Endometrial microvascular endothelial cells (primary cell): ENCODE measurements around the gene POU2F1. TPM values are rescaled to one million over a fixed set of nuclear protein-coding genes. Genes with fewer than 3 reads are reported as not detected.

Source experiments
- in situ Hi-C: cut with HindIII; loops from 2 replicates; pipeline ENCODE4 v1.10.0; 2017; ENCODE audit warnings: low sequenced_read_pairs, low pct_unique_long_range_greater_than_20kb; ENCODE audit errors: inconsistent ontology term
- total RNA-seq: library from RNA; depleted of rRNA; stranded (reverse); fragments of >200 nt; gene quantifications from one replicate; pipeline ENCODE4 v1.2.3, GENCODE V29; 2015; ENCODE audit errors: inconsistent ontology term

POU2F1 gene
- total RNA-seq, 1 donor from 2014 or later, result 1.9 TPM

DNA sequence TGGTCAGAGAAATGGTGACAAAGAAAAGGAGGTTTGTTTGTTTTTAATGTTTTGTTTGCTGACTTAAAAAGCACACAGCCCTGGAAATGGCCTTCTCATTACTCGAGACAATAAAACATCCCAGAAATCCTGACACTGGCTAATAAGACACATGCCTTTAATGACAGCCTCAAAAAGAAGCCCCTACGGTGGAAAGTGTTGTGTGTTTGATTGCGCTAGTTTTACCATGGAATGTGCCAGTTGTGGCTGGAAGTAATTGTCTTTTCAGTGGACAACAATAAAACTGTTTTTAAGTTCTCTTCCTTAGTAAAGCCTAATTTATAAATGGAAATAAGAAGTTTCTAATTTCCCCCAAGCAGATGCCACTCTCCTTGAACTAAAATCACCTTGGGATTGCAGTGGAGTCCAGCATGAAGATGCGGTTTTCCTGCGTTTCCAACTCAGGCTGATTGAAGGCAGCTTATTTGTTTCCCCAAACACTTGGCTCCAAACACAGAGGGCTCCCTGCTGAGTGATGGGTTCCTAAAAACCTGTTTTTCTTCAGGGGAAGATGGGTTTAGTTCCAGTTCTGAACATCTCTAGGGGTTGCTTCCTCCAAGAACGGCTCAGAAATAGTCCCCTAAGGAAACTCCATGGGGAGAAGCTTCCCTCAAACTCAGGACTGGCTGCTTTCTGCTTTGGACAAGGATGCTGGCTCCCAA is 243.3 kb downstream of the POU2F1 start:
- in situ Hi-C loops, result no loop called here

GRCh38 chr1:167465018-167465417 is 244.3 kb downstream of the POU2F1 start:
- in situ Hi-C loops, result no loop called here

DNA sequence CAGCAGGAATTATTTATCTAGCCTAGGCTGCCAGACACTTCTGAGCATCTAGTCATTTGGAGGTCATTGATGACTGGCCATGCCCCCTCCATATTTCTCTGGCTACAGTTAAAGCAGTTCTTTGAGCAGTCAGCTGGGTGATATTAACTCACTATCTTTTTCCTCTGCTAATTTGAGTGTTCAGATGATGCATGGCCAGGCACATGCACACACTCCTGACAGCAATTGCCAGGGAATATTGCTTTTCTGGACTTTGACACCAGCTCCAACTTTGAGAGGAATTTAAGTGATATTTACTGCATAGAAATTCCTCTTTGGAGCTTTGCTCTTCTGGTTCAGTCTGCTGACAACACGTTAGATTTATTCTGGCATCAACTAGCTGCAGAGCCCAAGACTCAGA is 245.1 kb downstream of the POU2F1 start:
- in situ Hi-C loops, result no loop called here

DNA sequence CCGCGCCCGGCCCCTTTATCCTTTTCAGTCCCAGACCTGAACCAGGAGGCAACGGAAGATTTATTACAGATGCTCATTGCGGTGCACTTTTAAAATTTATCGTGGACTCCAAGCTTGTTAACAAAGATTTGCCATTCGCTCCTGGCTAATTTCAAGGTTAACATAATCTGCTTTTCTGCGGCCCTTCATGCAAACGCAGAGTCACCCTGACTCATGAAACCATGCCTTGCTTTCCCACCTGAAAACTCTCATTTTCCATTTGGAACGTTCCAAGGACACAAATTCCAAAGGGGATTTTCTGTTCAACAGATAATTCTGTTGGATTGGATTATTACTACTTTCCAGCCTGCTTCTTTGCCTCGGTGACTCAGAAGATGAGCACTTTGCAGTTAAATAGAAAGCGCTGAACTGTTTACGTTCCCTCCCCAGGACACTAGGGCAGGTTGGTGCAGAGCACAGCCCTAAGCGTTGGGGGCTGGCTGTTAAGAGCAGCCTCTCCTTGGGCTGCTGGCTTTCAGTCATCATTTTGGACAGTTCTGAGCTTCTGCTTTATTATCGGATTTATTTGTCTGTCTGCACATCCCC is 246.5 kb downstream of the POU2F1 start:
- in situ Hi-C loops, result no loop called here

DNA sequence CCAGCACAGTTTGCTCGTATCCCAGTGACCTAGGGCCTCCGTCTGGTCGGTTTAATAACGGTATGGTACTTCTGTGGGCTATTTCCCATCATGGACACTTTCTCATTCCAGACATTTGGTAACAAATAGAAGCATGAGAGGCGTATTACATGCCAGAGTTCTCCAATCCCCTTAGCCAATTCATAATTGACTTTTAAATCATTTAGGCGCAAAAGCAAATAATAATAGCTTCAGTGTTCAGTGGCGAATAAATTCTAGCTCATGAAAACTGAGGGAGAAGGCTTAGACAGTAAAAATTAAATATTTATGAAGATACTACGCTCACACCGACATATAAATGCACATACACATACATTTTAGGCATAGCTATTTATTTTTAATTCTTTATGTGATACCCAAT is 247.1 kb downstream of the POU2F1 start:
- in situ Hi-C loops, result no loop called here

DNA sequence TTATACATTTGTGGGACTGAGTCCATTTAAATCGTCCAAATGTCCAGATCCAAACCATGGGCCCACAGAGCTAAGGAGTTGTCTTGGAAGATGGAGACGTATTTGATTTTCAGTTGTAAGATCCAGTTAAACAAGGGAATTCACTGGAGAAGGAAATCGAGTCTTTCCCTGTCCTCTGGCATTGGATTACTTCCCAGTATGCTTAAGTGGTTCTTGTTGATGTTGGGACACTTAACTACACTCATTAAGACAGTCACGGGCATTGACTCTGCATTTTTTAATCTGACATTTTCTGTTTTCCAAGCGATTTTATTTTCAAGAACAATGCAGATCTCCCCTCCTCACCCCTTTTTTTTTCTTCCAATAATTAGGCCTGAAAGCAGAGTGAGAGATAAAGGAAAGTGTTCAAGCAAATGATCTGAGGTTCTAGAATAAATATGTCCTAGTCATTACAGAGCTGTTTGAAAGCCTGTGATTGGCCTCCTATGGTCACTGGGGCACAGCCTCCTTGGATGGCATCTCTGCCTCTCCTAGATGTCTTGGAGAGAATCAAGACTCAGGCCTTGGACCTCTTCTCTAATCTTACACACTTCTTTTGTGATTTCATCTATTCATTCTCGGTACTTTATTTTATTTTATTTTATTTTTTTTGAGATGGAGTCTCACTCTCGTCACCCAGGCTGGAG is 248.7 kb downstream of the POU2F1 start:
- in situ Hi-C loops, result no loop called here

GRCh38 chr1:167471568-167471967 is 250.9 kb downstream of the POU2F1 start:
- in situ Hi-C loops, result no loop called here

DNA sequence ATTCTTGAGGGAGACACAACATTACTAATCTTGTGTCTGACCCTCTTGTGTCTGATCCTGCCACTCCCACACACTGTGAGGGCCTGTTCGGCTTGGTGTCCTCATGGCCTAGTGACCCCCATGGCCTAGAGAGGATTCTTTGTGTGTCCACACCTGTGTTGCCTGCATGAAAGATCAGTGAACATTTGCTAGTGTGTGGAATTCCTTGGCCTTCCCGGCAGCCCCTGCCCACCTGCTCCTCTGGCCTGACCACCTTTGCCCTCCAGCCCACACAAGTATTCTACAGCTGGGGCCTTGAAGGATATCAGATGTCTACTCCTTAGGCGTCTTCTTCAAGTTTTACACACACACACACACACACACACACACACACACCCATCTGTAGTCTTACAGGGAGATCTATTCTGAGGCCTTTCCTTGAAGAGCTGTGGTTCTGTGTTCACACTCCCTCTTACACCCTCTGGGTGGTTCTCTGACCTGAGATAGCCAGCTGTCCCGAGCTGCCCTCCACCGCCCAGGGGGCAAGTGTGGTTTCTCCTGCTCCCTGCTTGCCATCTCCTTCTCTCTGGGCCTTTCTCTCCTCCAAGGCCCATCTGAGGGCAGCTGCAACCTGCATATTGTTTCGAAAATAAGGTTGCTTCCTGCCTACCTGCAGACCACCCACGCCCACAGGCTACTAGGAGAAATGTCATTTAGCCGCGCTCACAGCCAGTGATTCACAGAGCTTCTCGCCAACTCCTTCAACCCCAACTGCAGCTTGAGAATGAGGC is 252.3 kb downstream of the POU2F1 start:
- in situ Hi-C loops, result no loop called here

DNA sequence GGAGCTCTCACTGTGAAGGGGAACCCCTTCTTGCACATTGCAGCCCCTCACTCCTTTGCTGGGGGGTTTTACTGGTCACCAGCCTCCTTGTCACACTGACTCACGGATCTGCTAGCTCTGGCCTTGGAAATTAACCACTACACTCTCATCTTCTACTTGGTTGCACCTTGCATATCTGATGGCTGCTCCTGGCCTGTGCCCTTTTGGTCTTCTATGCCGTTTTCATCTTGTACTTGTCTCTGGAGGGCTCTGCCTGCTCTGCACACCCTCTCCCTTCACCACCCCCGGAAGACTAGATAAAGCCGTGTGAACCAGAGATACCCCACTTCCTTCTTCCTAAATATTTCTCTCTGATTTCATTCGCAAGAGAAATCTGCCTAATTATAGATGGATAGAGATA is 253.1 kb downstream of the POU2F1 start:
- in situ Hi-C loops, result no loop called here

DNA sequence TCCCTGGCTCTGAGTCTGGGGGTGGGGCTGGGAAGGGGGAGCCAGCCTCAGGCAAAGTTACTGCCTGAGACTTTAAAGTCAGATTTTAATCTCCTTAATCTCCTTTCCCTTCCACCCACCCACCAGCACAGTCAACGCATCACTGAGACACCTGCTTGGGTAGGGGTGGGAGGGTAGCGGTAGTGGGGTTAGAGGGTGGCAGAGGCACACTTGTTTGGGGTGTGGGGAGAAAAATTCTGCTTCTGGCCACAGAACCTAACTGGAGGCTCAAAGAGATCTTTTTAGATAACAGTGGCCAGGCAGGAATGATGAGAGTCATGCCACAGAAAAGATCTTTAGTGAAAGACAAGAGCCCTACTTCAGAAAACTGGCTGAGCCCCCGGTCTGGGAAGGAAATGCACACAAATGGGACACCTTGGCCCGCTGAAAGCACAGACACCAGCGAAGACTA is 253.5 kb downstream of the POU2F1 start:
- in situ Hi-C loops, result no loop called here

GRCh38 chr1:167476061-167476460 is 255.4 kb downstream of the POU2F1 start:
- in situ Hi-C loops, result no loop called here

Other genes starting within 250 kb of the POU2F1 start
- gene ILDR2, start 245.3 kb upstream of the POU2F1 start, total RNA-seq, result not detected
- not detected for gene MAEL, start 231.6 kb upstream of the POU2F1 start, total RNA-seq
- not detected for gene GPA33, start 130.5 kb upstream of the POU2F1 start, total RNA-seq
- gene STYXL2, start 126.8 kb upstream of the POU2F1 start, total RNA-seq, result not detected